Activated B cell treated with CpG ODN at 0.5 μM for 24 hours (primary cell): Measurements from ENCODE around the gene CYSTM1. TPM values are rescaled to one million over a fixed set of nuclear protein-coding genes. Genes with fewer than 3 reads are reported as not detected.

Source experiments
- ATAC-seq: fragments of 200-7000 bp; cut with Tn5 transposase; one replicate; pipeline ENCODE4 v1.10.0; 2021; ENCODE audit warnings: low read depth, mild to moderate bottlenecking, moderate library complexity
- CTCF ChIA-PET: fragments of 350-600 bp; sonication (Branson Sonifier 250); formaldehyde crosslinking; loops from one replicate; lab custom pipeline; 2021; ENCODE audit warnings: antibody characterized with exemption; lab: Charles Lee
- POLR2A ChIA-PET: fragments of 350-600 bp; sonication (Branson Sonifier 250); formaldehyde crosslinking; loops from one replicate; lab custom pipeline; 2021; ENCODE audit warnings: antibody characterized with exemption; lab: Charles Lee
- DNase-seq: peaks from one replicate; pipeline ENCODE4 v3.0.0; 2022
- H3K27ac Mint-ChIP-seq: one replicate; pipeline ENCODE4 v1.8.0; 2020; ENCODE audit warnings: mixed read lengths
- H3K27me3 Mint-ChIP-seq: one replicate; pipeline ENCODE4 v1.8.0; 2021; ENCODE audit warnings: mixed read lengths
- H3K36me3 Mint-ChIP-seq: one replicate; pipeline ENCODE4 v1.8.0; 2021; ENCODE audit warnings: low read depth, mixed read lengths
- H3K4me1 Mint-ChIP-seq: one replicate; pipeline ENCODE4 v1.8.0; 2021; ENCODE audit warnings: mixed read lengths
- H3K4me3 Mint-ChIP-seq: one replicate; pipeline ENCODE4 v1.8.0; 2020; ENCODE audit warnings: mild to moderate bottlenecking, mixed read lengths
- H3K9me3 Mint-ChIP-seq: one replicate; pipeline ENCODE4 v1.8.0; 2020; ENCODE audit warnings: mixed read lengths
- intact Hi-C: fragments of 100-400 bp; cut with micrococcal nuclease; formaldehyde crosslinking; loops from one replicate; pipeline ENCODE4 v1.15.1; 2024
- total RNA-seq: library from RNA; stranded (reverse); gene quantifications from 2 replicates; pipeline ENCODE4 v1.2.3, GENCODE V29; 2022
- TF ChIP-seq, protein P1 (sequence below): fragments of 200-600 bp; IDR thresholded peaks from one replicate; pipeline ENCODE4 v1.8.0; 2022; ENCODE audit warnings: antibody characterized with exemption, mild to moderate bottlenecking

The CYSTM1 gene
- total RNA-seq, 1 donor from 2014 or later = 20.1 TPM

DNA sequence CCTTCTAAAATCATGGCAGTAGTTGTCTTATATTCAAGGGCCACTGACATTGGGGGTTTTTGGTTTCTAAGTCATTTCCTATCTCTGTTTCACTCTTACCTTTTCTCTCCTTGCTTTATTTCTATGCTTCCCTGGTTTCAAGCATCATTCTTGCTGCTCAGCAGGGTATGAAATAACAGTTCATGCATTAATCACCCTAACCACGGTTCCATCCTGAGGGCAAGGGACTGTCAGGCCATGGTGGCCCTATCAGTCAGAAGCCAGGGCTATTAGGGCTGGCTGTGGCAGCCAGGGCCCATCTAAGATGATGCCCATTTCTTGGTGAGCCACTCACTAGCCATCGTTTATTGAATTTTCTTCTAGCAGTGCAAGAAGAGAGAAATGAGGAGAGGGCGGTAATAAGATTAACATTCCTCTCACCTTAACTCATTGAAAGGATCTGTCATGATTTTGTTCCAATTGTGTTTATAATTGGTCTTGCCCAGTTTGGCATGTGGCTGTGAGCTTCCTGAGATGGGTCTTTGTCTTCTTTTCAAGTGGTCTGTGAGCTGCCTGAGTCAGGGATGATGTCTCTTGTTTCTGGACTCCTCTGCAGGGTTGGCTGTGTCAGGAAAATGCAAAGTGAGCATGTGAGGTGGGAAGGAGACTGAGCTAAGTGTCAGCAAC is 45.2 kb downstream of the CYSTM1 start:
- H3K4me3 Mint-ChIP-seq = no peak overlapping the region
- TF ChIP-seq, protein P1, sequence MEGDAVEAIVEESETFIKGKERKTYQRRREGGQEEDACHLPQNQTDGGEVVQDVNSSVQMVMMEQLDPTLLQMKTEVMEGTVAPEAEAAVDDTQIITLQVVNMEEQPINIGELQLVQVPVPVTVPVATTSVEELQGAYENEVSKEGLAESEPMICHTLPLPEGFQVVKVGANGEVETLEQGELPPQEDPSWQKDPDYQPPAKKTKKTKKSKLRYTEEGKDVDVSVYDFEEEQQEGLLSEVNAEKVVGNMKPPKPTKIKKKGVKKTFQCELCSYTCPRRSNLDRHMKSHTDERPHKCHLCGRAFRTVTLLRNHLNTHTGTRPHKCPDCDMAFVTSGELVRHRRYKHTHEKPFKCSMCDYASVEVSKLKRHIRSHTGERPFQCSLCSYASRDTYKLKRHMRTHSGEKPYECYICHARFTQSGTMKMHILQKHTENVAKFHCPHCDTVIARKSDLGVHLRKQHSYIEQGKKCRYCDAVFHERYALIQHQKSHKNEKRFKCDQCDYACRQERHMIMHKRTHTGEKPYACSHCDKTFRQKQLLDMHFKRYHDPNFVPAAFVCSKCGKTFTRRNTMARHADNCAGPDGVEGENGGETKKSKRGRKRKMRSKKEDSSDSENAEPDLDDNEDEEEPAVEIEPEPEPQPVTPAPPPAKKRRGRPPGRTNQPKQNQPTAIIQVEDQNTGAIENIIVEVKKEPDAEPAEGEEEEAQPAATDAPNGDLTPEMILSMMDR = no peak
- H3K36me3 Mint-ChIP-seq = no peaks in the 10 kb centered on the region
- no peak for DNase-seq
- H3K4me1 Mint-ChIP-seq = peaks cover 19% of the 10 kb centered on the region
- H3K9me3 Mint-ChIP-seq = no peaks in the 10 kb centered on the region
- H3K27me3 Mint-ChIP-seq = no peaks in the 10 kb centered on the region
- POLR2A ChIA-PET = no interaction called here
- H3K27ac Mint-ChIP-seq = no peak overlapping the region
- intact Hi-C loops = no loop called here
- ATAC-seq = no peak
- CTCF ChIA-PET = interaction anchor here (0.9 kb wide), 1 partner anchor 132 kb away, joined by 3 read pairs; no protein-coding TSS in a partner anchor

DNA sequence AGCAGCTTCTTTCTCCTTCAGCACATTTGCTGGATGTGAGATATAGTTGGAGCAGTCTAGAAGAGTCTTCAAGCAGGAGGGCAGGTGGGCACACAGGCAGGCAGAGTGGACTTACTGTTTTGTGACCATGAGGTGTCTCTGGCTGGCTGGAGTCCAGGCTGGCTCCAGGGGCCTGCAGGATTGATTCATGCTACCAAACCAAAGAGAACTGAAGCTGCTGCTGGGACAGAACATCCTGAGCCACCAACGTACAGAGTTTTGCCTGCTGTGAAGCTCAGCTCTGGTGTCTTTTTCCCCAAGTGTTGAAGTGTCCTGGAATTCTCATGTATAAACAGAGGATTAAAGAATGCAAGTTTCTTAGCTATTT is 45.7 kb downstream of the CYSTM1 start:
- Mint-ChIP-seq H3K4me1 (peaks cover 19% of the 10 kb centered on the region), H3K27me3 (no peaks in the 10 kb centered on the region), H3K36me3 (no peaks in the 10 kb centered on the region), H3K4me3 (no peak overlapping the region), H3K9me3 (no peaks in the 10 kb centered on the region), H3K27ac (no peak overlapping the region)
- ChIA-PET POLR2A (no interaction called here), CTCF (interaction anchor here (0.9 kb wide), 1 partner anchor 131 kb away, joined by 3 read pairs; no protein-coding TSS in a partner anchor)
- TF ChIP-seq, protein P1 = no peak
- ATAC-seq (no peak), DNase-seq (no peak)
- intact Hi-C loops = no loop called here

DNA sequence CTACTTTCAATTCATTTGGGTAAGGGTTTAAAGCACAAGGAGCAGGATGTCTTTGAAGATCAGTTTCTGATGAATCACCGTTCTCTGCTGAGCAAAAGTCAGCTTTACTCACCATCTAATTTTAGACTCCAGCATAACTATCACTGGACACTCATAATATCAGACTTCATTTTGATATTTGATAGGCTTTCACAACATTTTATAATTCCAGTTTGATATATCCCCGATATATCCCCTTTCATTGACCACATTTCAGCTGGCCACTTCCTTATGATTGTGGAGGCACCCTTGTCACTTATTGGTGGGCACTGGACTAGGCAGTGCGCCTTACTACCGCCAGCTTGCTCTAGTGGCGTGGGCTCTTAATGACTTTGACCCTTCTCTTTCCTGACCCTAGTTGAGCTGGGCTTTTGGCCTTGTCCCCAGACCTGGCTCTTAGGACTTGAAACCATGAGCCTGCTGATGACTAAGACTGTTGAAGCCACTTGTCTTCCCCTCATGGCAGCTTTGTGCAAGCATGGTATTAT is 46.8 kb downstream of the CYSTM1 start:
- DNase-seq = no peak
- no peak for ATAC-seq
- Mint-ChIP-seq H3K36me3 (no peaks in the 10 kb centered on the region), H3K4me1 (peaks cover 19% of the 10 kb centered on the region), H3K9me3 (no peaks in the 10 kb centered on the region), H3K27ac (no peak overlapping the region), H3K27me3 (no peaks in the 10 kb centered on the region), H3K4me3 (no peak overlapping the region)
- intact Hi-C loops = no loop called here
- CTCF ChIA-PET = no interaction called here
- TF ChIP-seq, protein P1 = no peak
- POLR2A ChIA-PET = no interaction called here

DNA sequence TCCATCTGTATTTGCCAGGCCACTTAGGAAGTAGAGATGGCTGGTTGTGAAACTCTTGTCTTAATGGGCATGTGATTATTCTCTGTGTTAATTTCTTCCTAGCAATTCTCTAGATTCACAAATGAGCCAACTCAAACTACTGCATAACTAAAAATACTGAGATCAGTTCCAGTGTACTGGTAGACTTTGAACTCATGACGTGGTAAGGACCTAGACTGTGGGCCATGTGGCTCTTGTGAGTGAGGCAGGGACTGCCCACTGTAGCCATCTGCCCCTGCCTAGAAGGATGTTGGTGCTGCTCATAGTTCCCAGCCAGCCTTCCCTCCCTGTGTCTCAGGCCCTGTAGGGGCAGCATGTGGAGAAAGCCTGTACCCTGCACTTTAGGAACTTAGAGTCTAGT is 47.4 kb downstream of the CYSTM1 start:
- ChIA-PET POLR2A (no interaction called here), CTCF (no interaction called here)
- no peak for DNase-seq
- no peak for ATAC-seq
- Mint-ChIP-seq H3K36me3 (no peaks in the 10 kb centered on the region), H3K9me3 (no peaks in the 10 kb centered on the region), H3K27ac (no peak overlapping the region), H3K4me1 (peaks cover 19% of the 10 kb centered on the region), H3K4me3 (no peak overlapping the region), H3K27me3 (no peaks in the 10 kb centered on the region)
- intact Hi-C loops = no loop called here
- TF ChIP-seq, protein P1 = no peak

DNA sequence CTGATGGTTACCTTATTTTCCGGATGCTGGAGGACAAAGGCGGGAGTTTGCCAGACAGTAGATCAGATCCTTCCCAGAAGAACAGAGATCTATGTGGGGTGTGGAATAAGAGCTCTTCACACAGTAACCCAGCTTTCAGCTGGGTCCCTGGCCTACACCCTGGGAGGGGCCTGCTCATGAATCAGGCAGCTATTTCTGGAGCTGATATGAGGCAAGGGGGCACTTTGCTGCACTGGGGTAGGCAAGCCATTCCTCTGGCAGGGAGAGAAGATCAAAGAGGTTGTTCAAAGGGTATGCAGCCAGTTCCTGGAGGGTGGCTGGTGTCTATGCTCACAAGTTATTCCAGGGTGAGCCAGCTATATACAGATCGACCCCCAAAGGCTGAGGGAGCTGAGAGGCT is 48.6 kb downstream of the CYSTM1 start:
- DNase-seq (no peak), ATAC-seq (no peak)
- no peak overlapping the region for H3K4me3 Mint-ChIP-seq
- H3K36me3 Mint-ChIP-seq = no peaks in the 10 kb centered on the region
- TF ChIP-seq, protein P1 = no peak
- CTCF ChIA-PET = no interaction called here
- intact Hi-C loops = no loop called here
- POLR2A ChIA-PET = no interaction called here
- no peaks in the 10 kb centered on the region for H3K27me3 Mint-ChIP-seq
- no peak overlapping the region for H3K27ac Mint-ChIP-seq
- H3K4me1 Mint-ChIP-seq = peaks cover 19% of the 10 kb centered on the region
- H3K9me3 Mint-ChIP-seq = no peaks in the 10 kb centered on the region
